ENCODE measurements around the gene FN3K. TPM values are rescaled to one million over a fixed set of nuclear protein-coding genes. Genes with fewer than 3 reads are reported as not detected.

Gene FN3K
- 3.3 and 4.0 TPM in 2 replicates for total RNA-seq

DNA sequence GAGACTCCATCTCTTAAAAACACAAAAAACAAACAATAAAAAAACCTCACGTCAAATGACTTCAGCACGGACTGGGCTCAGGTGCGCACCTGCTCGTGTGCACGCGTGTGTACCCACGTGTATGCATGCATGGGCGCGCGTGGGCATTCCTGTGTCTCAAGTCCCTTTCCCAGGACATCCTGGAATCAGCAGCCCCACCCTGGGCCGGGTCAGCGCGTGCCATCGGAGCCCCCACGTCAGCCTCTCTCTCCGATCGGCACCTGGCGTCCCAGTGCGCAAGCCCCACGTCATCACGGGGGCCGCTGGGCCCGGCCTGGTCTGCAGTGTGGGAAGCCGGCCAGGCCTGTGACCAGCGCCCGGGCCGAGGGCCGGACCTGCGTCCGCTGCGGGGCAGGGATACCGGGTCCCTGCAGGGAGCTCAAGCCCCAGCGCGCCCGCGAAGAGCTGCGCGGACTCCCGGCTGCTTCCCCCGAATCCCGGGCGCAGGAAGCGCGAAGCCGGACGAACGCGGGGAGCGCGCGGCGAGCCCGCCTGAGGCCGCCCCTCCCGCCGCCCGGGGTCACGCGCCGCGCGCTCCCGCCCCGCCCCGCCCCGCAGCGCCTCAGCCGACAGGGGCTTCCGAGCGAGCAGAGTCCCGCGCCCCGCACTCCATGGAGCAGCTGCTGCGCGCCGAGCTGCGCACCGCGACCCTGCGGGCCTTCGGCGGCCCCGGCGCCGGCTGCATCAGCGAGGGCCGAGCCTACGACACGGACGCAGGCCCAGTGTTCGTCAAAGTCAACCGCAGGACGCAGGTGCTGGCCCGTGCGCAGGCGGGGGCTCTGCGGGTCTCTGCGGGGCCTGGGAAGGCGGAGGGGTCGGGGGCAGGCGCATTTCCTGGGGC lies at the start of gene FN3K:
Gene FN3K, plus strand, starts transcription at position 629 of the 880 bp plus-strand sequence. Its CDS starts 22 bp downstream, at position 651.
- DNase-seq (ENCODE audit: low read depth in 2 of 2), result peak; percentile 63 to 76

DNA sequence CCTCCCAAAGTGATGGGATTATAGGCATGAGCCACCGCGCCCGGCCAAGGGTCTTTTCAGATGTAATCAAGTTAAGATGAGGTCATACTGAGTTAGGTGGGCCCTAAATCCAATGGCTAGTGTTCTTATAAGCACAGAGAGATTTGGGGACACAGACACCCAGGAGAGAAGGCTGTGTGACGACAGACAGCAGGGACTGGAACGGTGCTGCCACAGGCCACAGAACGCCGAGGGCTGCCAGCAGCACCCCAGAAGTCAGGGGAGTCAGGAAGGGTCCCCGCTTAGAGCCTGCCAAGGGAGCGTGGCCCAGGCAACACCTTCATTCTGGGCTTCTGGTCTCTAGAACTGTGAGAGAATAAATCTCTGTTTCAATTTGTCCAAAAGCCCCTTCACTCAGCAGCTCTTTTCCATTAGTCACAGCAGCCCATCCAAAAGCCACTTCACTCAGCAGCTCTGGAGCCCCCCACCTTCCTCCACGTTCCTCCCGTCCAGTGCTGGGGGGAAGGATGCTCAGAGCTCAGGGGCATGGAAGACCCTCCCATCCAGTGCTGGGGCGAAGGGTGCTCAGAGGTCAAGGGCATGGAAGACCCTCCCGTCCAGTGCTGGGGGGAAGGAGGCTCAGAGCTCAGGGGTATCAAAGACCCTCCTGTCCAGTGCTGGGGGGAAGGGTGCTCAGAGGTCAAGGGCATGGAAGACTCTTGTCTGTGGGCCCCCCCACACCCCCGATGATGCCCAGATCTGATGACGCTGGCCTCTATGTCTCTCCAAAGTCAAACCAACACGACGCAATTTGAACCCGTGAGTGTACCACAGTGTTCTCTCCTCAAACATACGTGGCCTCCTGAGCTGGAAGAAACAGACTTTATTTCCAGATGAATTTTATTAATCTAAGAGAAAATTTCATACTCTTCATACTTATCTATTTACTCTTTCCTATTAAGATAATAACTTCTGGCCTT lies 48.8 kb upstream of the FN3K start:
- no peak for DNase-seq (ENCODE audit: low read depth in 2 of 2)

DNA sequence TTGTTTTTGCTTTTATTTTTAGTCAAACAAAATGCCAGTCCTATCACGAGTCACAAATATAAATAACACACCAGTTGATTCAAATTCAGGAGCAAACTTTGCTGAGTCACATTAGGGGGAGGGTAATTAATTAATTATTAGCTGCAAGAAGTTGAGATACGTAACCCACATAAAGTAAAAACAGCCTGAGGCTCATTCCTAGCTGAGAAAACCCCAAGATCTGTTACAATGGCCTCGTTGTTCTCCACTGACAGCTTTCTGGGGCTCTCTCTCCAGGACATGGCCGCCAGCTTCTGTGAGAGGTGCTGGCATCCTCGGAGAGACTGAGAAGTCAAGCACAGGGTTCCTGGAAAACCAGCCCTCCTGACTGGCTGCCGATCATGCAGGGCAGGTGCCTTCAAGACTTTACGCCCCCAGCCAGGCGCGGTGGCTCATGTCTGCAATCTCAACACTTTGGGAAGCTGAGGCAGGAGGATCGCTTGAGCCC lies 48.0 kb upstream of the FN3K start:
- no peak for DNase-seq (ENCODE audit: low read depth in 2 of 2)

DNA sequence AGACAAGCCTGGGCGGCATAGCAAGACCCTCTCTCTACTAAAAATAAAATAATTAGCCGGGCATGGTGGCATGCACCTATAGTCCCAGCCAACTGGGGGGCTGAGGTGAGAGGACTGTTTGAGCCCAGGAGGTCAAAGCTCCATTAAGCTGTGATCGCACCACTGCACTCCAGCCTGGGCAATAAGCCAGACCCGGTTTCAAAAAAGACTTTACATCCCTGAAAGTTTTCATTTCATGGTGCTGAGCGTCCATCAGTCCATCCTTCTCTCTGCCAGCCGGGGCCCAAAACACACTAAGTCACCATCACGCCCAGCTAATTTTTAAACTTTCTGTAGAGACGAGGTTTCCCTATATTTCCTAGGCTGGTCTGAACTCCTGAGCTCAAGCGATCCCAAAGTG lies 47.5 kb upstream of the FN3K start:
- no peak for DNase-seq (ENCODE audit: low read depth in 2 of 2)

DNA sequence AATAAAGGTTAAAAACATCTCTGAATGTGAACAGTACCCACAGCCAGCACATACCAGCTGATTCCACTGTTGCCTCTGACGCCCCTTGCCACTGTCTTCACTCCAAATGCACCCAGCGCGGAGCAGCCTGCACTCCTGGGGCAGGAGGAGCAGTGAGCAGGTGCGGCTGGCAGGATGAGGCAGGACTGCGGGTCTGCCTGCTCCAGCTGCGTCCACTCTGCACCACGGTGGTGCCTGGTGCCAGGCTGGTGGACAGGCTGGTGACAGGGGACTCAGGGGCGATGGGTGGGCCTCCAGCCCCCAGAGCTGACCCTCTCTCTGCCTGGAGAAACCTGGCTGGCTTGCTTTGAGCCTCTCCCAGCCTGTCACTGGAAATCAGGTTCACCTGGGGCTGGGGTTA lies 46.3 kb upstream of the FN3K start:
- no peak for DNase-seq (ENCODE audit: low read depth in 2 of 2)

DNA sequence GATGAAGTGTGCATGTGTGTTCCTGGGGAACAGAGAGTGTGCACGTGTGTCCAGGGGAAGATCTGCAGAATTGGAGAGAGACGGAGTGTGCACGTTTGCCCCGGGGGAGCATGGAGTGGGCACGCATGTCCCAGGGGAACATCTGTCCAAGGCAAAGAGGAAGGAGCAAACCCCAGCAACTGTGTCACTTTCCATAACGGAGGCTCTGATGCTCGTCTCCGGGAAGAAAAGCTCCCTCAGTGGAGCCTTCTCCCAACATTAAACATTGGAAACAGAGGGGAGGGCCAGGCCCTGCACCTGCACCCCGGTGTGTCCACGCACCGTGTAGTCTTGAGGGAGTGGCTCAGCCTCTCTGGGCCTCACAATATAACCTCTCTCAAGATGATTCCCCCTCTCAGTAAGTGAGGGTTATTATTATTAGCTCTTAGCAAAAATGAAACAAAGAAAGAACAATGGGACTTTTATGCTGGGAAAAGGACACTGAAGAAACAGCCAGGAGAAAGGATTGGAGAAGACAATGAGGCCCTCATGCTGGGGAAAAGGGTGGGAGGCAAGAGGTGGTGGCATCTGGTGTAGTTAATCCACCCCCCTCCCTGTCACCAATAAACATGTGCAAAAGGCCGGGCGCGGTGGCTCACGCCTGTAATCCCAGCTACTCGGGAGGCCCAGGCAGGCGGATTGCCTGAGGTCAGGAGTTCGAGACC lies 44.5 kb upstream of the FN3K start:
- DNase-seq (ENCODE audit: low read depth in 2 of 2), result no peak

DNA sequence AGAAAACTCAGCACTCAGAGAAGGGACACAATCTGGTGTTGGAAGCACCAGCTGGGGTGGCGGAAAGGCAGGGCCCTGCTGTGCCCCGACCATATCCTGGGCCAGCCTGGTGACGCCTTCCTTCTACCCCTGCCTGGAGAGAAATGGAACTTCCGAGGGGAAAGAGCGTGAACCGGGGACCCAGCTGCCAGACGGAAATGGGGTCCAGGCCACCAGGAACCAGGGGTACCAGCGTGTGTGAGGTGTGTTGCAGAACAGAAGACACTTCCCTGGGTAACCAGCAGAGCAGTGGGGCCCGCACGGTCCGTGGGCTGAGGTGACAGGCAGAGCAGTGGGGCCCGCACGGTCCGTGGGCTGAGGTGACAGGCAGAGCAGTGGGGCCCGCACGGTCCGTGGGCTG lies 43.7 kb upstream of the FN3K start:
- DNase-seq (ENCODE audit: low read depth in 2 of 2), result no peak

DNA sequence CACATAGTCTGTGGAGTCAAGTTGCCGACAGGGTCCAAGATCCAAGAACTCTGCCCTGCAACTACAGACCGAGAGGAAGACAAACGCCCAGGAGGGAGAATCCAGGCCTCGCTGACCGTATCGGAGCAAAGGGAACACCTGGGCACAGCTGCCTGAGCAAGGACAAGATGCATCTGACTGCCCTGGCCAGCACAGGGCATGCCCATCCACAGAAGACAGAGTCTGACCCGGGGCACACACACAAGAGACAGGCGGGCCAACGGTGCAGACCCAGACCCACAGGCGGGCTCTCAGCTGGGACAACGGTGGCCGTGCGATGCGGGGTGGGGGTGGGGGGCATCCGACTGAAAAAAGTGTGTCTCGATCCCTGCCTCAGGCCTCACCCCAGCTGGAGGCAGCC lies 43.1 kb upstream of the FN3K start:
- DNase-seq (ENCODE audit: low read depth in 2 of 2), result no peak

DNA sequence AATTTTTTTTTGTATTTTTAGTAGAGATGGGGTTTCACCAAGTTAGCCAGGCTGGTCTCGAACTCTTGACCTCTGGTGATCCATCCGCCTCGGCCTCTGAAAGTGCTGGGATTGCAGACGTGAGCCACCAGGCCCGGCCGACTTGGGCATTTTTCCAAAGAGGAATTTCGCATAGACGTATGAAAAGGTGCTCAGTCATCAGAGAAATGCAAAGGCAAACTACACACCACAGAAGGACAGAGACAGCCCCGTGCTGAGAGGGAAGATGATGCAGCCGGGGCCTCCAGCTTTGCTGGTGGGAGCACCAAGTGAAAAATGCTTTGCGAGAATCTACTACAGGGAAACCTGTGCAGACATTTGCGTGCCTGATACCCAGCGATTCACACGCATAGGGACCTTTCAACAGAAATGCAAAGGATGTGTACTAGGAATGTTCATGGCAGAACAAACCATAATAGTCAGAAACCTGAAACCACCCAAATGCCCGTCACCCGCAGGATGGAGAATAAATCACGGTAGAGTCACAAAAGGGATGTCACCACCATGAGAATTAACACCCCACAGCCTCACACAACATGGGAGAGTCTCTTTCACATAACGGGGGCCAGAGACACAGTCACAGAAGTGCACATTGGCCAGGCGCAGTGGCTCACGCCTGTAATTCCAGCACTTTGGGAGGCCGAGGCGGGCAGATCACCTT lies 42.1 kb upstream of the FN3K start:
- DNase-seq (ENCODE audit: low read depth in 2 of 2), result no peak

DNA sequence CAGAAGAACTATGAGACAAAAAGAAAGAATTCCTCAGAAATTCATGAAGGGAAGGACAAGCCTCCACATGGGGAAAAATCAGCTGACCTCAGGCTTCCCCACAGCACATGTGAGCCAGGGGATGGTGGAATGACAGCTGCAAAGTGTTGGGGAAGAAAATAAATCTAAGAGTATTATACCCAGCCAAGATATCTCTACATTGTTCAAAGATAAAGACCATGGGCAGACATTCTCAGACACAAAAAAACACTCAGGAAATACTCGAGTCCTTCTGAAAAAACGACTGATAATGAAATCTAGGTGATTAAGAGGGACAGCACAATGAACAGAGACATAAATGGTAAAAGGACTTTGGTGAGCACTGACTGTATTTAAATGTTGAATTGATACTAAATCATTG lies 40.8 kb upstream of the FN3K start:
- DNase-seq (ENCODE audit: low read depth in 2 of 2), result no peak

DNA sequence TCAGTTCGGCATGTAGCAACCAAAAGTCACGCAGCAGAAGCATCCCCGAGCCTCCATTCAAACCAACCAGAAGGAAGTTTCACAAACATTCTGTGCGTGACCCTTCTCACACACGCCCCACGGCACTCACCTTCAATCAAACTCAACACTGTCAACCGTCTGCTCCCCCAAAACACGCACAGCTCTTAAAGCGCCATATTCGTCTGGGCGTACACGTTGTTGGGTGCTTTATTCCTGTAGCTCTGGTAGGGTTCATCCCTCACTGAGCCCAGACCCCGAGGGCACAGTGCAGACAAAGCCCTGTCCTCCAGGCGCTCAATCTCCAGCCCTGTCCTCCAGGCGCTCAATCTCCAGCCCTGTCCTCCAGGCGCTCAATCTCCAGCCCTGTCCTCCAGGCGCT lies 39.2 kb upstream of the FN3K start:
- DNase-seq (ENCODE audit: low read depth in 2 of 2), result no peak

DNA sequence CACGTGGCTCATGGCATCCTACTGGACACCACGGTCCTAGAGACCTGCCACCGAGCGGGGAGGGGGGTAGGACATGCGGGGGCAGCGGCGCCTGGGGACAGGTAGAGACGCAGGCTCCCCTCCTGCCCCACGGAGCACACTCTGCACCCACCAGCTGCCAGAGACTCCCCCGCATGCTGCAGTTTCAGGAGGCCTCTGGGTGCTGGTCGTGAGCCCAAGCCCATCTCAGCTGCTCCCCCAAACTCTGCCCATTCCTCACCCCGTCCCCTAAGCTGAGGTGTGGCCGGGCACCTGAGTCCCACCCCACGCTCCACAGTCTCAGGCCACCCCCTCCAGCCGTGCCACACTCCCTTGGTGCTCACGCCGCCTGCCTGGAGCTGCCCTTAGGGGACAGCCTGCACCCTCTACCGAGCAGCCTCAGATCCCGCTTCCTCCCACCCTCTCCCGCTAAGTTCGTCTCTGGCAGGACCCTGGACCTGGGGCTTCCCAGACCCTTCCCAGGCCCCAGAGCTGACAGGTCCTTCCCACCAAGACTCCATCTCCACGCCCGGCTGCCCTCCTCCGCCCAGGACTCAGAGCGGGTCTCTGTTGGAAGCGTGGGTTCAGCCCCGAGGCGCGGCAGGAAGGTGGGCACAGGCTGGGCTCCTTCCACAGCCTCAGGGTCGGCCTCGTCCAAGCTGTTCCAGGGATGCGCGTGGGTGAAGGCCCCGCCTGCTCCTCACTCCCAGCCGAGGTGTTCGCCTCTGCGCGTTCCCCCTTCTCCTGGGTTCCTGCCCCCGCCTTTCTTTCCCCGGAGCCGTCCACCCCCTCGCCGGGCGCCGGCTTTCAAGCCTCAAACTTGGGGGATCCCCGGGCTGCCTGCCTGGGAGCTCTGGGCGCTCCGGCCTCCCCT lies 38.3 kb upstream of the FN3K start:
- no peak for DNase-seq (ENCODE audit: low read depth in 2 of 2)

DNA sequence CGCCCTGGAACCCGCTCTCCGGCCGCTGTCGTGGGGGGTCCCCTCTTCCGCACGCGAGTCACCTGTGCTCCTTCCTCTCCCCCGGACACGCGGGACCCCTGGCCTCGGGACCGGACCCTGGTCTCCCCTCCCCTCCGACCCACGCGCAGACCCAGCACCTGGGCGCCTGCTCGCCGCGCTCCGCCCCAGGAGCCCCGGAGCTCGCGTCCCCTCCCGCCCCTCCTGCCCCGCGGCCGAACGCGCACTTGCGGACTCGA lies 37.7 kb upstream of the FN3K start:
- no peak for DNase-seq (ENCODE audit: low read depth in 2 of 2)

DNA sequence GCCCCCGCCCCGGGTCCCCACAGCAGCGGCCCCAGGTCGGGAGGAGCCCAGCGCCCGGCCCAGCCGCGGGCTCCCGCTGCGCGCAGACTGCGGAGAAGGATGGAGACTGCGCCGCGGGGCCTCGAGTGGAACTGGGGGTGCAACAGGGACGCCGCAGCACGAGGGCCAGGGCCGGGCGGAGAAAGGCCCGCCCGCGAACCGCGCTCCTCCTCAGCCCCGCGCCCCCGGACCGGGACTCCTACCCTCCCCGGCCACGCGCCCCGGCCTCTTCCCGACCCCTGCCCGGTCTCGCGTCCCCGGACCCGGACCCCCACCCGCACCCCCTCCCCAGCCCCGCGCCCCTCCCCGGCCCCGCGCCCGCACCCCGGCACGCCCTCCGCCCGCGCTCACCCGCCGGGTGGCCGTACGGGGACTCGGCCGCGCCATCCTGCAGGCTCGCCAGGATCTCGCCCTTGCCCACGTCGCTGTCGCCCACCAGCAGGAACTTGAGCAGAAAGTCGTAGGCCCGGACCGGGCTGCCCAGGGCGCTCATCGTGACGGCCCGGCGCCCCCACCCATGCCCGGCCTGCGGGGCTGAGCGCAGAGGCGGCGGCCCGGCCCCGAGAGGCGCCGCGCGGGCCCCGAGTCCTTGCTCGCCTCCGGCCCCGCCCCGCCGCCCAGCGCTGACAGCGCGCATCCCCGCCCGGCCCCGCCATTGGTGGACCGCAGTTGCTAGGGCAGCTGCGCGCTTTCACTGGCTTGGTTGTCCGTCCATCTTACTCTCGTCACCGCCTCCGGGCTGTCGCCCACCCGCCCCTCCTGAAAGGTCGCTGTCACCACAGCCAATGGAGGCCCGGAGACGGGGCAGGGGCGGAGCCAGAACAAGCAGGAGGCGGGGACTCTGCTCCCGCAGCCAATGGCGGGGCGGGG lies 37.1 kb upstream of the FN3K start, which contains the start of gene RAB40B:
Gene RAB40B, minus strand, starts transcription at position 634 of the 909 bp plus-strand sequence. Its CDS starts 102 bp downstream, at position 532.
- peak; percentile 99 for DNase-seq (ENCODE audit: low read depth in 2 of 2)

DNA sequence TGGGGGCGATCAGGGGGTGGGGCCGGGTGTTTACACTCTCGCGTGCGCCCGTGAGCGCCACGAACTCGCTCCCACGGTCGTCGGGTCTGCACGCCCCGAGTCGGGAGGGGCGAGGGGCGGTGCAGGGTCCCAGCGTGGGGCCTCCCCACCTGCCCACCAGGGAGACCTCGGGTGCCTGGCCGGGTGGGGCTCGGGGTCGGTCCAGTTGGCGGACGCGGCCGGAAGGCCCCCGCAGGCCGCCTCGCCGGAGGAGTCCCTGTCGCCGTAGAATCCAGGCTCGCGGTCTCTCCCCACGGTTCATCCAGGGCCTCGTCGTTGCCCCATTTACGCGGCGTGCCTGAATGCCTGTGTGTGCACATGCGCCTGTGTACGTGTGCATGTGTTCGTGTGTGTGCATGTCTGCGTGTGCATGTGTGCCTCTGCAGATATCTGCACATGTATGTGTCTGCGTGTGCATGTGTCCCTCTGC lies 36.4 kb upstream of the FN3K start:
- DNase-seq (ENCODE audit: low read depth in 2 of 2), result no peak

DNA sequence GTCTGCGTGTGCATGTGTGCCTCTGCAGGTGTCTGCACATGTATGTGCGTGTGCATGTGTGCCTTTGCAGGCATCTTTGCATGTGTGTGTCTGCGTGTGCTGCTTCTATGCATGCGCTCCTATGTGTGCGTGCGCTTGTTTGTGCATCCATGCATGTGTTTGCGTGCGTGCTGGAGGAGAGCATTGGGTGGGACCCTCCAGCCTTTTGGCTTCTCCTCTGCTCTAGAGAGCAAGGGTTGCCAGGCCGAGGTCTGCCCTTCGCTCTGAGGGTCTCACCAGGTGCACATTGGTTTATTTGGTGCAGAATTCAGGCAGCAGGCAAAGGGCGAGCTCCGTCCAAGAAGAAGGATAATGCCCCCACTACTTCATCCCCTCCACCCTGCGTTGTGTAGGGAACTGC lies 35.9 kb upstream of the FN3K start:
- DNase-seq (ENCODE audit: low read depth in 2 of 2), result no peak

DNA sequence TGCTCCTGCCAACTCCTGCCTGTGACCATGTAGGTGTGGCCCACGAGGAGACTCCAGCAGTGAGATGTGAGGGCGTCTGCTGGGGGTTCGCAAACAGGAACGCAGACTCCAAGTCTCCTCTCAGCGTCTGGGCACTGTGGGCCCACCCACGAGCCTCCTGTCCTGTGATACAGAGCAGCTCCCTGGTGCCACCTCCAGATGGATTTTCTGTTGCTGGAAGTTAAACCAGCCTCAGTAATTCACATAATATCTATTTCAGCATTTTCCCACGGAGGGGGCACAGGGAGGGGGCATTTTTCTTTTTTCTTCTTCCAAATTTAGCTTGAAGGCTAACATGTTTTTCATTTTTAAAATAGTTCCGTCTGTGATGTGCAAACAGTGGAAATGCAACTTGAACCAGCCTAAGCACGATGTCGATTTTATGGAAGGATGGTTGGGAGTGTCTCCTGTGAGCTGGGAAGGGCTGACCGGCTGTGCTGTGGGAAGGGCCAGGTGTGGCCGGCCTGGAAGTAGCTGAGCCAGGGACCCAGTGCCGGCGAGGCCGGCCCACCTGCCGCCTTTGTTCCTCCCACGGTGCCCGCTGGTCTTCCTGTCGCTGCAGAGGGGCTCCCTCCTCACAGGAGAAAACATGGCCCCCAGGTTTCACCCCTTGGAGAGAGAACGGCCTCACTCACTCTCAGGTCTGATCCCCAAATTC lies 33.0 kb upstream of the FN3K start:
- DNase-seq (ENCODE audit: low read depth in 2 of 2), result no peak

DNA sequence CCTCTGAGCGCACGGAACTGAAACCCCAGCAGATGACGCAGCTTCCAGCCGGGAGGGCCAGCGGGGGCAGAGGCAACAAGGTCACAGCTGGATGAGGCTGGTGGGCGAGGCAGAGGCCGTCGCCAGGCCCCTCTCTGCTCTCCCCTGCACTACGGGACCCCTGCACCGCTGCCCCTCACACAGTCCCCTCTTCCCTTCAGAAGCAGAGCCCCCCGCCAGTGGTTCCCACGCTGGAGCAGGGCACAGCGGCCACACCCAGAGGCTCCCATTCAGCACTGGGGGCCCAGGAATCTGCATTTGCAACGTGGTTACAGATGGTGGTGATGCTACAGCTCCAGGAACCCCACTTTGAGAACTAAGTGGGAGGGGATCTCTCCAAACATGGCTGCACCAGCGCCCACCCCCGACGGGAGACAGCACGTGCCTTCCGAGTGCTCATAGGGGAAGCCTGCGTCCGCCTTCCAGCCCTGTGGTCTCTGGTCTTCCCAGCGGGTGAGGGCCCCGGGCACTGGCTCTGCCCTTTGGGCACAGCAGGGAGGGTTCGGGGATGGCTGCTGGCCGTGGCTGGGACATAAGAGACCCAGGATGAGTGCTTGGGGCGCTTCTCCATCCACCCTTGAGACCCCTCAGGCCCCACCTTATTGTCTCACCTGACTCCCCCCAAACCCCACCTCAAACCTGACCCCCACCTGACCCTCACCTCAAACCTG lies 32.2 kb upstream of the FN3K start:
- no peak for DNase-seq (ENCODE audit: low read depth in 2 of 2)
